HEK293T (cell line): ENCODE results near the gene ARVCF.

Source experiments
- BHLHE40 ChIP-seq: fragments of 450-650 bp; IDR thresholded peaks from 2 replicates; pipeline ENCODE4 v1.6.1; 2016; ENCODE audit warnings: mild to moderate bottlenecking, moderate library complexity, borderline replicate concordance
- CTBP1 ChIP-seq: fragments of 450-650 bp; IDR thresholded peaks from 2 replicates; pipeline ENCODE4 v1.6.1; 2016; ENCODE audit warnings: borderline replicate concordance
- ELF4 ChIP-seq: fragments of 450-650 bp; IDR thresholded peaks from 2 replicates; pipeline ENCODE4 v1.6.1; 2017; ENCODE audit warnings: antibody characterized with exemption
- FOXA1 ChIP-seq: fragments of 450-650 bp; IDR thresholded peaks from 2 replicates; pipeline ENCODE4 v1.6.1; 2016; ENCODE audit warnings: mild to moderate bottlenecking
- FOXK2 ChIP-seq: fragments of 450-650 bp; IDR thresholded peaks from 2 replicates; pipeline ENCODE4 v1.6.1; 2016; ENCODE audit warnings: mild to moderate bottlenecking
- FOXM1 ChIP-seq: fragments of 450-650 bp; IDR thresholded peaks from 2 replicates; pipeline ENCODE4 v1.6.1; 2017; ENCODE audit warnings: mild to moderate bottlenecking, borderline replicate concordance
- L3MBTL2 ChIP-seq: fragments of 450-650 bp; conservative IDR thresholded peaks from 2 replicates; pipeline ENCODE4 v1.6.1; 2016; ENCODE audit warnings: mild to moderate bottlenecking
- NFRKB ChIP-seq: fragments of 450-650 bp; IDR thresholded peaks from 2 replicates; pipeline ENCODE4 v1.6.1; 2016; ENCODE audit warnings: mild to moderate bottlenecking, moderate library complexity
- PKNOX1 ChIP-seq: fragments of 450-650 bp; IDR thresholded peaks from 2 replicates; pipeline ENCODE4 v1.6.1; 2016
- SP1 ChIP-seq: fragments of 450-650 bp; IDR thresholded peaks from 2 replicates; pipeline ENCODE4 v1.6.1; 2017
- TARDBP ChIP-seq: fragments of 450-650 bp; IDR thresholded peaks from 2 replicates; pipeline ENCODE4 v1.6.1; 2016

GRCh38 chr22:20034143-20034542 is 17.5 kb upstream of the ARVCF start:
- TF ChIP-seq BHLHE40 = no peak
- no peak for TF ChIP-seq FOXK2
- TF ChIP-seq FOXA1 = no peak
- no peak for TF ChIP-seq CTBP1
- no peak for TF ChIP-seq SP1
- no peak for TF ChIP-seq TARDBP
- no peak for TF ChIP-seq NFRKB
- TF ChIP-seq ELF4 = no peak
- no peak for TF ChIP-seq PKNOX1
- TF ChIP-seq FOXM1 = no peak
- TF ChIP-seq L3MBTL2 = no peak
